Astrocyte of the hippocampus (primary cell): ENCODE results near the gene HDDC3.
"Not testable (repeated sequence)": the region's sequence is repeated elsewhere in the genome, so short reads cannot be mapped to it uniquely, and the experiment has no call there.

Source experiments
- DNase-seq: peaks from one replicate; pipeline ENCODE4 v3.0.0; 2011; ENCODE audit warnings: low read depth, low spot score

Gene HDDC3

DNA sequence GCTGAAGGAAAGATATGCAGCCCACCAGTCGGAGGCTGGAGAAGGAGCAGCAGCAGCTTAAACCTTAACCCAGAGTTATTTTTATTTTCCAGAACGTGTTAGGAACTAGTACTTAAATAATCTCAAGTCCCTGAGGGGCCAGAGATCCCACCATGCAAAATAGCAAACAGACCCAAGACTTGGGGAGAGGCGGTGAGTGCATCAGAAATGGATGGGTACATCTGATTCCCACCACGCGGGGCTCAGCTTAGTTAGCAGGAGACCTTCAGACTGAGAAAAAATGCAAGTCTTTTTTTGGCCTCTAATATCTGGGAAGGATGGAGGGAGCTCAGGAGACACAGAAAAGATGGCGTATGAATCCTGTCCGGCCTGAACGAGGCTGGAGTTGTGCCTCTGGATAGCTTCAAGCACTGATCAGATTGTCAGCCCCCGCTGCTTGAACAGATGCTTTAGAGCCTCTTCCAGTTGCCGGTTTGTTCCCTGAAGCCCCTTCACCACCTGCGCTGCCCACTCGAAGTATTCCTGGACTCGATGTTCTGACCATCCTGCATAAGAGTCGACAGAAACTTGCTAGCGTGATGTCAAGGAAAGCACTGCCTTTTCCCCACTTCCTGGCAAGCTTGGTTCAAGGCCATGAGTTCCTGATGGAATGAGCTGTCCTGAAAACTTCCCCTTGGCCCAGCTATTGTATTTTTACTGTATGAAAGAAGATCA, 1.3 kb downstream of the HDDC3 start:
- no peak for DNase-seq

DNA sequence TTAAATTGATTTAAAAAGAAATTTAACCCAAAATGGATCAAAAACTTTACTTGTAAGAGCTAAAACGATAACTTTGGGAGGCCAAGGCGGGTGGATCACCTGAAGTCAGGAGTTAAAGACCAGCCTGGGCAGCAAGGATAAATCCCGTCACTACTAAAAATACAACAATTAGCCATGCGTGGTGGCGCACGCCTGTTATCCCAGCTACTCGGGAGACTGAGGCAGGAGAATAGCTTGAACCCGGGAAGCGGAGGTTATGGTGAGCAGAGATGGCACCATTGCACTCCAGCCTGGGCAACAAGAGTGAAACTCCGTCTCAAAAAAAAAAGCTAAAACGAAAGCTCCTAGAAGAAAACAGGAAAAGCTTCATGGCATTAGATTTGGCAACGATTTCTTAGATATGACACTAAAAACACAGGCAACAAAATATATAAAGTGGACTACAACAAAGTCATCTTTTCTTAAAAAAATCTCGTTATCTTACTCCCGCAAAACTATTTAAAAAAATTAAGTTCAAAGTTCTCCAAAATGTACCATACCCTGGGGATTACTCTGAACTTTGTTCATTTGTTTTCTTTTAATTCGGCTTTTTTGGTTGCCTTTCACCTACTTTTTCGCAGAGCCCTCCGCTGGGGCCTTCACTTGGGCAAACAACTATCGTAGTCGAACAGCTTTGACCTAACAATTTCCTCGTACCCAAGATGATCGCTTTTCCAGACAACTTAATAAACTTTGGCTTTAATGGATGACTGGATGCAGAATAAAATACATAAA, 2.9 kb downstream of the HDDC3 start:
- no peak for DNase-seq

DNA sequence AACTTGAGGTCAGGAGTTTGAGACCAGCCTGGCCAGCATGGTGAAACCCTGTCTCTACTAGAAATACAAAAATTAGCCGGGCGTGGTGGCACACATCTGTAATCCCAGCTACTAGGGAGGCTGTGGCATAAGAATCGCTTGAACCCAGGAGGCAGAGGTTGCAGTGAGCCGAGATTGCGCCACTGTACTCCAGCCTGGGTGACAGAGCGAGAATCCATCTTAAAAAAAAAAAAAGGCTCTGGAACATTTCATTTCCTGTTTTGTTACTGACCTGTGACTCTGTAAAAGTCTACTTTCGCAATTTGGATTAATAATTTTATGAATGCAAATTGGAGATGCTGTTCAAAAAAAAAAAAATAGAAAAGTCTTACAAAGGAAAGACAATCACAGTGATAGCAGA, 4.2 kb downstream of the HDDC3 start:
- DNase-seq = not testable (repeated sequence)

DNA sequence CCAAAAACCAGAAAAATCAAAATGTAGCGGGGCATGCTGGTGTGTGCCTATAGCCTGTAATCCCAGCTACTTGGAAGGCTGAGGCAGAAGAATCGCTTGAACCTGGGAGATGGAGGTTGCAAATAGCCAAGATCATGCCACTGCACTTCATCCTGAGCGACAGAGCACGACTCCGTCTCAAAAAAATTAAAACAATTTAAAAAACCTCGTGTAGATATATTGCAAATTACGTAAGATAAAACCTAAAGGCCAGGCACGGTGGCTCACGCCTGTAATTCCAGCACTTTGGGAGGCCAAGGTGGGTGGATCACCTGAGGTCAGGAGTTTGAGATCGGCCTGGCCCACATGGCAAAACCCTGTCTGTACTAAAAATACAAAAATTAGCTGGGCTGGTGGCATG, 5.6 kb downstream of the HDDC3 start:
- not testable (repeated sequence) for DNase-seq

DNA sequence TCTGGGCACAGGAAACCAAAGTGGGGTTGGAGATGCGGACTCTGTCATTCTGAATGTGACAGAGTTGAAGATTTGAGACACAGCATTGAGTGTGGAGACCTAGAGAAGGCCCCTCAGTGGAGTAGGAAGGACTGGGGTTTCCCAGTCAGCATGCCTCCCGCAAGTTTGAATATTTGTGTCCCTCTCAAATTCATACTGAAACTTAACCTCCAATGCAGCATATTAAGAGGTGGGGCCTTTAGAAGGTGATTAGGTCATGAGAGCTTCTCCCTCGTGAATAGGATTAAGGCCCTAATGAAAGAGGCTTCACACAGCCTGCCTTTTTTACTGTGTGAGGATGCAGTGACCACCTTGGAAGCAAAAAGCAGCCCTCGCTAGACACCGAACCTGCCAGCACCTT, 8.0 kb downstream of the HDDC3 start:
- no peak for DNase-seq

DNA sequence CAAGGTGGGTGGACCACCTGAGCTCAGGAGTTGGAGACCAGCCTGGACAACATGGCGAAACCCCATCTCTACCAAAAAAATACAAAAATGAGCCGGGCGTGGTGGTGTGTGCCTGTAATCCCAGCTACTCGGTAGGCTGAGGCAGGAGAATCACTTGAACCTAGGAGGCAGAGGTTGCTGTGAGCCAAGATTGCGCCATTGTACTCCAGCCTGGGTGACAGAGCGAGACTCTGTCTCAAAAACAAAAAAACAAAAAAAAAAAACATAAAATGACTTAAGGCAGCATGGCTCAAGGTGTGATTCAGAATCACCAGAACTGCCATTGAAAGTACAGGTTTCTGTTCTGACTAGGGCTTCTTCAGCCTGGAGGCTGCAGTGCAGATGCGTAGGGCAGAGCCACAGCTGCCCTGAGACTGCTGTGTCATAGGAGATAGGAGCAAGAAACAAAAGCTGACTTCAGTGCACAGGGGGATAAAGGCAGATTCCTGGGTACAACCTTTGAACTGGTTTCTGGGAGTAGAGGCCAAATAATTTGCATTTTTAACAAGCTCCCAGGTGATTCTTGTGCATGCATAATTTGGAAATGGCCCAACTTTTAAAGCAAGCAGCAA, 9.5 kb downstream of the HDDC3 start:
- DNase-seq = not testable (repeated sequence)

DNA sequence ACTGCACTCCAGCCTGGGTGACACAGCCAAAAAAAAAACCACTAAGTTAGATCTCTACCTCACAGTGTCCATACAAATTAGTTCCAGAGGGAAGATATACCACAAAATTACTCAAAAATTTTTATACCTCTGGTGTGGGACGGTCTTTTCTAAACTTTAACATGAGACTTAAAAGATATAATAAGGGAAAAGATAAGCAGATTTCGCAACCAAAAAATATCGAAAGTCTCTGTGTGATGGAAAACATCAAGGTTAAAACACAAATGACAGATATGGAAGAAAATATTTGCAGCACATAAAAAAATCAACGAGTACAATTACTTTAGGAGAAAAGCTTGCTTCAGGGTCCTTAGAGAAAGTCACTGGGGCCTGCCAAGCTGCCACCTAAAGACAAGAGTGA, 10.5 kb downstream of the HDDC3 start:
- DNase-seq = no peak

DNA sequence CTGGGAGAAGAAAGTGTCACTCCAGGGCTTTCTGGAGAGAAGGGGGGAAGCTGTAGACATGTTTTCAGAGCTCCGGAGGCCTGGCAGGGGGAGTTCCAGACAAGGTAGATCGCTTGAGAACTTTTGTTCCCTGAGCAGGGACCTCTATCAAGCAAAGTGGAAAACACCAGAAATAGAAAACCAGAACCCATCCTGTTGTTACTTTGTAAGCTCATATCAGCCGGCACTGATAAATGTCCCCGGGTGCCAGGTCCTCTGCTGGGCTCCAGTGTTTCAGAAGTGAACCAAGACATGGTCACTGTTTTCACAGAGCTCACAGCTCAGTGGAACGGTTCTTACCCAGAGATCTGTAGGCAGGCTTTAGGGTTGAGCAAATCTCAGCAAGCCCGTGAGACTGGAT, 13.5 kb downstream of the HDDC3 start:
- no peak for DNase-seq

DNA sequence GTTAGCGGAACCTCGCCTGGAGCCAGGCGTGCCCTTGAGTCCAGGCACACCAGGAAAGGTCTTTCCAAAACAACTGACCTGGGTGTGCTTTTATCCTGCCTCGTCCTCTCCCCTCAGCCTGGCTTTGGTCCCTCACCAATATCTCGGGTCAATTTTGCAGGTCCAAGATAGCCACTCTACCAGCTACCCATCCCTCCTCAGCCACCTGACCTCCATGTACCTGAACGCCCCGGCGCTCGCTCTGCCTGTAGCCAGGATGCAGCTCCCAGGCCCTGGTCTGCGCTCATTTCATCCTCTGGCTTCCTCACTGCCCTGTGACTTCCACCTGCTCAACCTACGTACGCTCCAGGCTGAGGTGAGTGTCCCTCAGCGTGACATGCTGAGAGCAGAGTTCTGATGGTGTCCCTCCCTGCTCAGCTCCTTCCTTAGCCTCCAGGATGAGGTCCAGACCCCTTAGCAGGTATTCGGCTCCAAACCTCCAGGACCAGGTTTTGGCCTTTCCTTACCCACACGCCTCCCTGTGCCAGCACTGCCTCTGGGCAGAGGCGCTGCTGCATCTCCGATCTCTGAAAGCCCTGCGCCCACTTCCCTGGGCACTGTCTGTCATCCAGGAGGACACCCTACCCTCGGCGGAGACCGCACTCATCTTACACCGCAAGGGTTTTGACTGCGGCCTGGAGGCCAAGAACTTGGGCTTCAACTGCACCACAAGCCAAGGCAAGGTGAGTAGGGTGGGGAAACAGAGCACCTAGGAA, 14.1 kb downstream of the HDDC3 start:
- DNase-seq = no peak

DNA sequence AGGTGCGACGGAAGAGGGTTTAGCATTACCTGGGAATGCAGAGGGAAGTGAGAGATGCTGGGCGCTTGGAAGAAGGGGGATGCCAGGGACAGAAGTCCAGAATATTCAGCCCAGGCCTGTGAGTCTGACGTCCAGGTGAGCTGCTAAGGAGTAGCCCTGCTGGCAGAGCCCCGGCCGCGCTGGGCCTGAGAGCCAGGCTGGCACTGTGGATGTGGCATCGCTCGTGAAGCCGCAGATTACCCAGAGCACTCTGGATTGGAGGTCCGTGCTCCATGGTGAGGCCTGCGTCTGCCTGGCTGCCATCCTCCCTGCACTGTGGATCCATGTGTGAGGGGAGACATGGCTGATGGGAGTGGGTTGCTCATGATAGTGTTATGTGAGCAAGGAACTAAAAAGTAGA, 14.8 kb downstream of the HDDC3 start:
- DNase-seq = no peak

DNA sequence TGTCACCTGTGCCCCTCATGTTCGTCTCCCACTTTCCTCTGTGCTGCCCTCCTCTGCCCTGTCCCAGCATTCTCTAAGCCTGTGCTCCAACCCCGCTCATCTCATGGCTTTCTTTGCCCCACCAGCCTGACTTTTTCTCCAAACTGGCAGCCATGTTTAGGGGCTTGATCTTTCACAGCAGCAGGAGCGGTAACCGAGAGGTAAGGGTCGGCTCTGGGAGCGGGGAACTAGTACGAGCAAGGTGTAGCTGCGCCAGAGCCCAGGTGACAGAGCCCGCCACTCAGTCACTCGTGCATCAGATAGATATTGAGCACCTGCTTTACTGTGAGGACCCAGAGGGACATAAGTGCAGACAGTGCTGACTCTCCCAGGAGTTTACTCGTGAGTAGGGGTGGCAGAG, 15.9 kb downstream of the HDDC3 start:
- no peak for DNase-seq

DNA sequence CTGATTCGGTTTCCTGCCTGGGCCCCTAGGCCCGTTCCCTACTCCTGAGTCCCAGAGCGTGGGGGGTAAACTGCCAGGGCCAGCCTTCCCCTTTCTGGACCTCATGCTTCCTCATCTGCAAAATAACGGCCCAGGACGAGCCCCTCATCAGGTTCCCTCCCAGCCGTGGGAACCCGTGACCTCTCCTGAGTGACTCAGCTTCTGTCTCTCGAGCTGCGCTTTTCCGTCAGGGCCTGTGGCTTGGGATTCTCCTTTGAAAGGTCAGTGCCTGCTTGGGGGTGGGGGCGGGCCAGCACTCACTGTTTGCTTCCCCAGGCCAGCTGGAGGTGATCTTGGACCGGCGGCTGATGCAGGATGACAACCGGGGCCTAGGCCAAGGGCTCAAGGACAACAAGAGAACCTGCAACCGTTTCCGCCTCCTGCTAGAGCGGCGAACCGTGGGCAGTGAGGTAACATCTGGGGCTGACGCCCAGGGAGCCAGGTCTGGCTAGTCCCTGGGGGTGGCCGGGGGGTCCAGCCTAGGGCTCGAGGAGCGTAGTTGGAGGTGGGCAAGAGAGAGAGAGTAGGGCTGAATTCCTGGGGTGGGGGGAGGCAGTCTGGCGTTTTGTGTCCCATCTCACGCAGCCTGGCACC, 16.4 kb downstream of the HDDC3 start:
- no peak for DNase-seq

DNA sequence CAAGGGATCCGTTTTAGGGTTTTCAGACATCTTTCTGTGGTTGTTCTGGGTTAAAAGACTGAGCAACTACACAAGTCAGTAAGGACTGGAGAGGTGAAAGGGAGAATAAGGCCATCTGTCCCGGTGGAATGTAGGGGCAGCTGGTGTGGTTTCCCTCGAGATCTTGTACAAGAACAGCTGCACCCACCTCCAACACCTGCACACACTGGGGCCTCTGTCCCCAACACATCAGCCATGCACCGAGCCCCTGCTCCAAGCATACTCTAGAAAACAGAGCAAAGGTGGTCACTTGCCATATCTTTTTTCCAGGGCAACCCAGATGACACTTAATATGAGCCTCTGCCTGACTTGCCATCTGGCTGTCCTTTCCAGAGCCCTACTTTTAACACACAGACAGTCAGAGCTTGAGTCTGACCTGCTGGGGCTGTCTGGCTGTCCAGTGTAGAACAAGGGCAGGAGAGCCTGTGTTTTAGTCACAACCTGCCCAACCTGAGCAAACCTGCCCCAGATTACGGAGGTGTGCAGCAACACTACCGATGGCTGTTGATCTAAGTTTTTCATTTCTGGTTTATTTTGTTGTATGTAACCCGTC, 17.0 kb downstream of the HDDC3 start:
- no peak for DNase-seq

DNA sequence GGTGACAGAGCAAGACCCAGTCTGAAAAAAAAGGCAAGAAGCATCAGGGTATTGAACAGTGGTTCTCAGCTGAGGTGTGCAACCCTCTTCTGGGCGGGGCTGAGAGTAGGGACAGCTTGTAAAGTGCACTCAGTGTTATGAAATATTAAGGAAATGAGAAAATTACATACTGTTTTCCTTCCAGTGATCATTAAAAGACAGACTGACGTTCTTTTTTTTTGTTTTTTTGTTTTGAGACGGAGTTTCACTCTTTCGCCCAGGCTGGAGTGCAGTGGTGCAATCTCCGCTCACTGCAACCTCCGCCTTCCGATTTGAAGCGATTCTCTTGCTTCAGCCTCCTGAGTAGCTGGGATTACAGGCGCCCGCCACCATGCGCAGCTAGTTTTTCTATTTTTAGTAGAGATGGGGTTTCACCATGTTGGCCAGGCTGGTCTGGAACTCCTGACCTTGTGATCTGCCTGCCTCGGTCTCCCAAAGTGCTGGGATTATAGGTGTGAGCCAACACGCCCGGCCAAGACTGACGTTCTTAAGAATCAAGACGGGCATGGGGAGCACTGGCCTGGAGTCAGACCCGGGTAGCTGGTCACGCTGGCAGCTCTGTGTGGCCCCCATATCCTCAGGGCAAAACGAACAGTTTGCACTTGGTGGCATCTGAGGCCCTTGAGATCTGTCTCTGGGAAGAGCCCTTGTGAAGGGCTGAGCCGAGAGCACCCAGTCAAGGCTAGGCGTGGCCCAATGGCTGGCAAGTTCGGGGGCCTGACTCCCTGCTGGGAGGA, 17.9 kb downstream of the HDDC3 start:
- DNase-seq = no peak

DNA sequence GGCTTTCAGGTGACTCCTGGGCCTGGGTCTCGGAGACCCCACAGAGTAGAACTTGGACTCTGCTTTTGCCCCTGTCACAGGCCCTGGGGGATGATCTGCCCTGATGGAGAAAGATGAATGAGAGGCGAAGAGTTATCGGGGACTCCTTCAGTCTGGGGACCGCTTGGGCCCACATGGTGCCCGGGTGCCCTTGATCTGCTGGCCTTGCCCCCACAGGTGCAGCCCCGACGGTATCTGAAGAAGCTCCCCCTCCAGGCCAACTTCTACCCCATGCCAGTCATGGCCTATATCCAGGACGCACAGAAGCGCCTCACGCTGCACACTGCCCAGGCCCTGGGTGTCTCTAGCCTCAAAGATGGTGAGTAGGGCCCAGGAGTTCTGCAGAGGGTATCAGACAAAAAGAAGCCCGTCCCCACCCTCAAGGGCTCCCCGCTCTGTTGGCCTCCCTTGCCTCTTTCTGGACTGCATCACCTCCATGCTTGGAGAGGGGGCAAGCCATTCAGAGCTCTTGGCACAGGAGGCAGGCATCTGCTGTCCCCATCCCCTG, 18.9 kb downstream of the HDDC3 start:
- no peak for DNase-seq

DNA sequence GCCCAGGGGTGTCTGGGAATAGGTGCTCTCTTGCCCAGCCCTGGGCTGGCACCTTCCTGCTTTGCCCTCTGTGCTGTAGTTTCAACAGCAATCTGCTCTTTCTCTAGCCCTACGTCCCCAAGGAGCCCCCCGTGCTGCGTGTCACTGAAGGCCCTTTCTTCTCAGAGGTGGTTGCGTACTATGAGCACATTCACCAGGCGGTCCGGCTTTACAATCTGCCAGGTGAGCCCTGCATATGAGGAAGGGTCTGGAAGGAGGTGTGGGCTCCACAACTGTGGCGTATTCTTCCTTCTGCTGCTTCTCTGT, 19.6 kb downstream of the HDDC3 start:
- DNase-seq = no peak

DNA sequence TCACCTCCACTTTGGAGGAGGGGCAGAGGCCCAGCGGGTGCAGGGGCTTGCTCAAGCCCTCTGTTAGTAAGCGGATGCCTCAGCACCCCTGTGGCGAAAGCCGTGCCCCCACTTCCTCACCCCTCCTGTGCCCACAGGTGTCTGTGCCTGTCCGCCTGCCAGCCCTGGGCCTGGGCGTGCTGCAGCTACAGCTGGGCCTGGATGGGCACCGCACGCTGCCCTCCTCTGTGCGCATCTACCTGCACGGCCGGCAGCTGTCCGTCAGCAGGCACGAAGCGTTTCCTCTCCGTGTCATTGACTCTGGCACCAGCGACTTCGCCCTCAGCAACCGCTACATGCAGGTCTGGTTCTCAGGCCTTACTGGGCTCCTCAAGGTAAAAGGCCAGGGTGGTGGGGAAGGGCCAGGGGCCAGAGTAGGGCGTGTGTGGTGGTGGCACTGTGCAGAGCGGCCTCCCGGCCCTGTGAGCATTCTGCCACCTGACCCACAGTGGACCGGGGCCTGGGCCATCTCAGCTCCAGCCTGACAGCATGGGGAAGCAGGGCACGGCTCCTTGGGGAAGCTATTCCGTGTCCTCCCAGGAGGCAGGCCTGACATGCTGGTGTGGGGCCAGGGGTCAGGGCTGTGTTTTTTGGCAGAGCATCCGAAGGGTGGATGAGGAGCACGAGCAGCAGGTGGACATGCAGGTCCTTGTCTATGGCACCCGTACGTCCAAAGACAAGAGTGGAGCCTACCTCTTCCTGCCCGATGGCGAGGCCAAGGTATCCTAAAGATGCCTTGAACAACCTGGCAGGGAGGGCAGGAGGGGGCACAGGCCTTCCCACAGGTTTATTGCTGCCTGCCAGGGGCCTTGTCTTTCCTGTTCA, 20.2 kb downstream of the HDDC3 start:
- no peak for DNase-seq

DNA sequence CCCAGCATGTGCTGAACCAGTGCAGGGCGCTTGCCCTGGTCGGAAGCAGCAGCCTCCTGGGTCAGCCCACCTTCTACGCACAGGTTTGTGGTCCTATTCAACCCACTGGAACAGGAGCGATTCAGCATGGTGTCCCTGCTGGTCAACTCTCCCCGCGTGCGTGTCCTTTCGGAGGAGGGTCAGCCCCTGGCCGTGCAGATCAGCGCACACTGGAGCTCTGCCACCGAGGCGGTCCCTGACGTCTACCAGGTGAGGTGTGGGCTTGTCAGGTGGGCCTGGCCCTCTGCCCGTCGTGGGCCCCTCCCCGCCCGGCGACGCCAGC, 21.1 kb downstream of the HDDC3 start:
- DNase-seq = no peak

DNA sequence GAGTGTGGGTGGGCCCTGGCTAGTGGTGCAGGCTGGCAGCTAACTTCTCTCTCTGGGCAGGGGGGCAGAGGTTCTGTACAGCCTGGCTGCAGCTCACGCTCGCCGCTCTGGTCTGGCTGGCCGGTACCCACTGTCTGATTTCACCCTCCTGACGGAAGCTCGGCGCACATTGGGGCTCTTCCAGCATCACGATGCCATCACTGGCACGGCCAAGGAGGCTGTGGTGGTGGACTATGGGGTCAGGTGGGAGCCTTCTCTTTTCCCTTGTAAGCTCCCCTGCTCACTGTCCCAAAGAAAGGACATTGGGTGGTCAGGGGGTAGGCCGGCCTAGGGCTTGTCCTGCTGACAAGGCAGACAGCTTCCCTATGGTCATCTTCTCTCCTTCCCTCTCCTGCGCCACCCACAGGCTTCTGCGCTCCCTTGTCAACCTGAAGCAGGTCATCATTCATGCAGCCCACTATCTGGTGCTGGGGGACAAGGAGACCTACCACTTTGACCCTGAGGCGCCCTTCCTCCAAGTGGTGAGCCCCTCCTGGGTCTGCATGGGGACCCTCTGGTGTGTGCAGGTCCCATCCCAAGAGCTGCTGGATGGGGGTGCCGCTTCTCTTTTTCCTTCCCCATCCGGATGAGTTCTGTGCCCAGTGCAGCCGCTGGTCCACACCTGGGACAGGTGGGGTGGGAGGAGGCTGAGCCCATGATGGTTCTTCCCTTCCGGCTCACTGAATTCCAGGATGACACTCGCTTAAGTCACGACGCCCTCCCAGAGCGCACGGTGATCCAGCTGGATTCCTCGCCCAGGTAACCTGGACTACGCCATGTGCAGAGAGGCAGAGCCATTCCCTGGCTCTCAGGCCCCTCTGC, 21.7 kb downstream of the HDDC3 start:
- DNase-seq = no peak
